GM19099 (cell line): ENCODE data around the gene ARMC9.

Source experiments
- POLR2A ChIP-seq: IDR thresholded peaks from 3 replicates; pipeline ENCODE4 v1.6.1; 2011; ENCODE audit warnings: low read depth; ENCODE audit not compliant: insufficient read length; ENCODE audit errors: extremely low read depth

ARMC9 gene

DNA sequence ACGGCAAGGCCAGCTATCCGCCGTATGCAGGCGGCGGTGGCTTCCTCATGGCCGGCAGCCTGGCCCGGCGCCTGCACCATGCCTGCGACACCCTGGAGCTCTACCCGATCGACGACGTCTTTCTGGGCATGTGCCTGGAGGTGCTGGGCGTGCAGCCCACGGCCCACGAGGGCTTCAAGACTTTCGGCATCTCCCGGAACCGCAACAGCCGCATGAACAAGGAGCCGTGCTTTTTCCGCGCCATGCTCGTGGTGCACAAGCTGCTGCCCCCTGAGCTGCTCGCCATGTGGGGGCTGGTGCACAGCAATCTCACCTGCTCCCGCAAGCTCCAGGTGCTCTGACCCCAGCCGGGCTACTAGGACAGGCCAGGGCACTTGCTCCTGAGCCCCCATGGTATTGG lies 200.2 kb downstream of the ARMC9 start:
- TF ChIP-seq POLR2A = no peak

DNA sequence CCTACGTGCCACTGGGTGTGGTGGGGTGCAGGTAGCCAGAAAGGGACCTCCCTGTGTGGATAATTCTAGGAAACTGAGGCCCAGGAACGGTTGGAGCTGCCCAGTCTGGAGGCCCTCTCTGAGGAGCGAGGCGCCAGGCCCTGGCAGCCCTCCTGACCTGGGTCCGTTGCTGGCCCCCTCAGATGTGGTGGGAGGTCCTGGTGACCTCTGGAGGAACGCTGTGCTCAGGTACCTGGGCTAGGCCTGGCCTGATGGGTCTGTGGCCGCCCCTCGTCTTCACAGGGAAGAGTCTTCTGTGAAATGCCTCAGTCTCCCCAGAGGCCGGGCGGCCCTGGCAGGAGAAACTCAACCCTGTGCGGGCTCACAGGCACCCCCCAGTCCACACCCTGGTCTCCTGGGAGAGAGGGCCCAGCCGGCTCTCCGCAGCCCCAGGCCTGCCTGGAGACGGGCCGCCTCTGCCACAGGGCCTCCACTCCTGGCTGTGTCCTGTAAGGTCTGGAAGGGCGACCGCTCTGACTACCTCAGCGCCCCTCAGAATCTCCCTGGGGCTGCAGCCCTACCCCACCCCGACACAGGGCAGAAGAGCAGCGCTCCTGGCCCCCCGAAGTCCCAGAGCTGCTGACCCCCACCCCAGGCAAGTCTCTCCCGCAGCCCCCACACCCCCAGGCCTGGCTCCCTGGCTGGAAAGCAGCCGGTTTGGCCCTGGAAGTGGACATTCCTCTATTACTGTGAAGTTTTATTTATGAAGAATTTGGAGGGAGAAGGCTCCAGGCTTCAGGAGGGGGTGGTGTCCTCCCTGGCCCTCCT lies 200.8 kb downstream of the ARMC9 start:
- TF ChIP-seq POLR2A = no peak

DNA sequence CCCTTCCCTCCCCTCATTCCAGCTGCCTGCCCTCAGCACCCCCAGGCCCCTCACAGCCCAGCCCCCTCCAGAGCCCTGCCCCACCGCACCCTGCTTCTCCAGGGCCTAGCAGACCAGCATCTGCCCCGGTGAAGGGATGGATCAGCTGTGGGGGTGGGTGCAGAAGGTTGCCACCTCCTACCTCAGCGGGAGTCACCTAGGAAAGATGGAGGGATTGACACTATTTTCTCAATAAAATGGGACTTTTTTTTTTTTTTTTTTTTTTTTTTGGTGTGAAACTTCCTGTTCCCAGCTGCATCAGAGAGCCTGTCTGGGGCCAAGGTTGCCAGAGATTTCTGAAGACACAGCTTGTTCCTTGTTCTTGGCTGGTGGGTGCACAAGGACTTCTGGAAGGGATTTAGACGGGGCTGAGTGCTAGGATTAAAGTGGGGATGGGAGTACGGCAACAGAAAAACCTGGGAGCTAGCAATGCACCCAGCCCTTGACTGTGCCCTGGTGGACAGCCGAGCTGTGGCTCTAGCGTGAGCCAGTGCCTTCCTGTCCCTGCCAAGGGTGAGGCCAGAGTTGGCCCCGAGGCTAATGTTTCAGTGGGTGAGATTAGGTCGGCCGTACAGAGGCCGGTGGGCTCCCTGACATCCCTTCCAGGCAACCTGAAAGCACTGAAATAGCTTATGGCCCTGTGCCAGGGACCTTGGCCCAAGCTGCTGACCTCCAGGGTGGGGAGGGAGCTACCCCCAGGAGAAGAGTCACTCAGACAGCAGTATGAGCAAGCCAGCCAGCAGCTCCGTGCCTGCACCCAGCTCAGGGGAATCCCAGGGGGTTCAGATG lies 201.6 kb downstream of the ARMC9 start:
- no peak for TF ChIP-seq POLR2A

DNA sequence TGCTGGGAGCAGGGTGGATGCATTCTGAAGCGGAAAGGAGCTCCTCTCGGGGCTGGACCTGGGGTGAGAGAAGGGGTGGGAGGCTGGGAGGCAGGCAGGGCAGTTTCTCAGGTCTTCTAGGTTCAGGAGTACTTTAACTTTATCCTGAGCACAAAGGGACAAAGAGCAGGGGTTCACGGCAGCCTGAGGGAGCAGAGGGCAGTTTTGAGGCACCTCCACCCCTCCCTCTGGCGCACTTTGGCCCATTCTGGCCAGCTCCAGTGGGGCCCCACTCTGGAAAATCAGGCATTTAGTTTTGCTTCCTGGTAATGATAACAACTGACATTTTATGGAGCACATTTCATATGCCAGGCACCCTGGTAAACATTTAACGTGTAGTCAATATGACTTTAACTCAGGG lies 211.3 kb downstream of the ARMC9 start:
- TF ChIP-seq POLR2A = no peak

DNA sequence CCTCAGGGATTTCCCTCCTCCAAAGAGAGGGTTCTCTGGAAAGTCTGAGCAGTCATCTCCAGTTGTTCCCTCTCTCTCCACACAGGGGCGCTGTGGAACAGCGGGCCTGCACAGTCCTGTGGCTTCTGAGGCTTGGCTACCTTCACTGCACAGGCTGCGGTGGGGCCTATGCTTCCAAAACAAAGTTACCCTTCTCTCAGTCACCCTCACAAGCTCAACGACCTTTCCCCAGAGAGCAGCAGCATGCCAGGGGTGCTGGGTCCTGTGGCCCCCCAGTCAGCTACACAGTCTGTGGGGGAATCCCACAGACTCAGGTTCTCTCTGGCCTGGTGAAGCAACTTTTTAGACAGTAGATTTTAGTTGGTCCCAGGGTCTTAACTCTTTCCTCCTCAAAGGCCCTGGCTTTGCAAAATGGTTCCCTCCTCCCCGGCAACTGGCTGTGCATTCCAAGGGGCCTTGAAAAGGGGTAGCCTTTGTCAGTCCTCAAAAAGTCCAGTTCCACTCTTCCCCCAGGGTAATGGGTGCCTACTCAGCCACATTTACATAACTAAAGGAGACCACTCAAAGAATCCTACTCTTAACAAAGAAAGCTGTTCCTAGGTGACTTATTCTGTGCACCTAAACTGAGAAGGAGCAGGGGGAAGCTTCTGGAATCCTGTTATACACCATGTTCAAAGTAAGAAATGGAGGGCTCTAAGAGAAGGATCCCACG lies 212.0 kb downstream of the ARMC9 start:
- no peak for TF ChIP-seq POLR2A

DNA sequence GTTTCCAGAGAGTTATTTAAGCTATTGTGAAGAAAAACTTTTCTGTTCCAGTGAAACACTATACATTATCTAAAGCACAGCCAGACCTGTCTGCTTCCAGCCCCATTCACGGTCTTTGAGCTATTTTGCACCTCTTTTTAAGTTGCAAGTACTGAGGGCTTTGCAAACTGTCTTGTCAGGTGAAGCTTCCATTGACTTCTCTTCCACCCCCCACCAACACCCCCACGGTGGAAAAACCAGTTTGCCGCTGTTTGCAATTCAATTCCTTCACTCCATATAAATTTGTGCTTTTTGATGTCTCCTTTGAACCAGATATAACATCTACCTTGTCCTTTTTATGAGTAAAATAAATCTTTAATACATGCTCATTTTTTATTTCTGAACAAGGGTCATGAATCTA lies 212.8 kb downstream of the ARMC9 start:
- no peak for TF ChIP-seq POLR2A

DNA sequence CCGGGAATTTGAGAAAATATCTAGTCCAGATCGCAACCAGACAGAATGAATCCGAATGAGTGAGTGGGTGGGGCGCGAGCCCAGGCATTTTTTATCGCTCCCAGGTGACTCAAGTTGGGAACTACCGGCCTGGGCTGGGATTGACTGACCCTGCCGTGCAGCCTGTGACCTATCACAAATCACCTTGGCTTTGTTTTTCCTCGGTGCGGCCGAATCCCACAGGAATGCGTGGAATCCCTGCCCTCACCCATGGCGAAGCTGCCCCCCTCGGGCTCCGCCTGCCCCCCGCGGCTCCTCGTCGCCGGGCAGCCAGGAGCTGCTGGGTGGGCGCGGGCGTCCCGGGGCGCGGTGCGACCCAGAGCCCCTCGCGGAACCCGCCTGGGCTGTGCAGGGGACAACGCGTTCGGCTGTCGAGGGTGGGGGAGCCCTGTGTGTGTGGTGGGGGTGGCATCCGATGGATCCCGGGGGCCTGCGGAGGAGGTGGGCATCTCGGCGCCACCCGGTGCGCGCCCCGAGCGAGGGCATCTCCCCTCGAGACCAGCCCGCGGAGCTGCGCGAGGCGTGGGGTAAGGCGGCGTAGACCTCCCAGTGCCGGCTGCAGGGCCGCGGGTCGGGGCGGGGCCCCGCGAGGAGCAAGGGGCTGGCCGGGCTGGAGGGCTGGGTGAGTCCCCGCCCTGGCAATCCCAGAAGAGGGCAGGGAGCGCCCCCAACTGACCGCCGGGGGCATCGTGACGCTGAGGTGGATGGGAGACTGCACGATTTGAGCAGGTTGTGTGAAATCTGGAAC lies 213.6 kb downstream of the ARMC9 start:
- TF ChIP-seq POLR2A = peak; percentile 49

DNA sequence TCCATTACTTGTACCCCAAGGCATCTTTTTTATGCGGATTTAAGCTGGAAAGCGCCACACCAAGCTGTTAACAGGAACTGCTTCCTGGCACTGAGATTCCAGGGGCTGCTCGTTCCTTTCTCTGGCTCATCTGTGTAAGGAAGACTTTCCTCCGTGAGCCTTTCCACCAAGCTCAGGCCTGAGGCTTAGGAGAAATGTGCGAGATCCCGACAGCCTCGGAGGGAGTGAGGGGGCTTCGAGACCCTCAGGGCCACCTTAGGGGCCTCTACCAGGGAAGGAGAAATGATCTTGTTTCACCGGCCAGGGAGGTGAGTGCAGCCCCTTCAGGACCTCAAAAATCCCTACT lies 214.2 kb downstream of the ARMC9 start:
- no peak for TF ChIP-seq POLR2A

DNA sequence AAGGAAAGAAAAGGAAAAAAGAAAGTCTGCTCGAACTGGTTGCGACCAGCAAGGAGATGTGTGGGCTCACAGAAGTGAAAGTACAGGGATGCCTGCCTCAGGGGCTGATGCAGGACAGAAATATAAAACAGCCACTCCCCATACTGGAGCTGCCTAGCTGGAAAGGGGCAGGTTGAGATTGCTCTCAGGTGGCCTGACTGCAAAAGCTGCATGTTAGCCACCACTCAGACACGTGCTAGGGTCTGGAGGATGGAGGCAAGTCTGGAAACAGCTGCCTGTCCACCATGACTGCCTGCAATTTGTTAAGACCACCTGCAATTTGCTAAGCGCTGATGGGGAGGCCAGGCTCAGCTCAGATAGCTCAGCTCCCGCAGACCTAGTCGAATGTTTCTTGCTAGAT lies 215.0 kb downstream of the ARMC9 start:
- TF ChIP-seq POLR2A = no peak

DNA sequence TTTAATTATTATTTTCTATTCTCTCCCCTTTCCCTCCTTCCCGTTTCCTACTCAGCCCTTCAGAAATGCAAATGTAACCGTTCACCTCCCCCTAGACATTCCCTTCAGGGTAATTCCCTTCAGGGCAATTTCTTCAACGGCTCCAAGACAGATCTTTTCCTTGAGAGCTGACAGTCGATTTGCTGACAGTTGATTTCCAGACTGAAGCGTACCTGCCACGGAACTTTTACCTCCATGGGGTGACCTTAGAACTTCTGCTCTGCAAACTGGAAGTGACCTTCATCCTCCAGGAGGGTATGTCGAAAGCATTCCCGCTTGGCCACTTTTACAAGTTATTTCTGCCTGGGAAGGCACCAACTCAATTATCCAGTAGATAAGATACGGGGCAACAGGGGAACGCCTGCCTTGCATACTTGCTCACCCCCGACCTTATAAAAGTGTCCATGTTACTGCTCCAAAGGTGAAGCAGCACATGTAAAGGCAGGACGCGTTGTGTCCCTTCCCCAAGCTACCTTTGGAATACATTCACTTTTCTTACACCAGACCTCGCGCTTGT lies 215.6 kb downstream of the ARMC9 start:
- no peak for TF ChIP-seq POLR2A

DNA sequence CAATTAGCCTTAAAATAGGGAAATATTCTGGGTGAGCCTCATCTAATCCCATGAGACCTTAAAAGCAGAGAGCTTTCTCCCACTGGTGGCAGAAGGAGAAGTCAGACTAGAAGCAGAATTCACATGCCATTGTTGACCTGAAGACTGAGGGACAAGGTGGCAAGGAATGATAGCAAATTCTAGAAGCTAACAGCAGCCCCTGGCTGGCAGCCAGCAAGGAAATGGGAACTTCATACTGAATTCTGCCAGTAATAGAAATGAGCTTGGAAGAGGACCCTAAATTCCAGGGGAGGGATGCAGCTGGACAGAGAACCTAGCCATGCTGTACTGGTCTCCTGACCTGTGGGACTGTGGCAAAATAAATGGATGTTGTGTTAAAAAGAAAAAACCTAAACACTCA lies 216.6 kb downstream of the ARMC9 start:
- no peak for TF ChIP-seq POLR2A

DNA sequence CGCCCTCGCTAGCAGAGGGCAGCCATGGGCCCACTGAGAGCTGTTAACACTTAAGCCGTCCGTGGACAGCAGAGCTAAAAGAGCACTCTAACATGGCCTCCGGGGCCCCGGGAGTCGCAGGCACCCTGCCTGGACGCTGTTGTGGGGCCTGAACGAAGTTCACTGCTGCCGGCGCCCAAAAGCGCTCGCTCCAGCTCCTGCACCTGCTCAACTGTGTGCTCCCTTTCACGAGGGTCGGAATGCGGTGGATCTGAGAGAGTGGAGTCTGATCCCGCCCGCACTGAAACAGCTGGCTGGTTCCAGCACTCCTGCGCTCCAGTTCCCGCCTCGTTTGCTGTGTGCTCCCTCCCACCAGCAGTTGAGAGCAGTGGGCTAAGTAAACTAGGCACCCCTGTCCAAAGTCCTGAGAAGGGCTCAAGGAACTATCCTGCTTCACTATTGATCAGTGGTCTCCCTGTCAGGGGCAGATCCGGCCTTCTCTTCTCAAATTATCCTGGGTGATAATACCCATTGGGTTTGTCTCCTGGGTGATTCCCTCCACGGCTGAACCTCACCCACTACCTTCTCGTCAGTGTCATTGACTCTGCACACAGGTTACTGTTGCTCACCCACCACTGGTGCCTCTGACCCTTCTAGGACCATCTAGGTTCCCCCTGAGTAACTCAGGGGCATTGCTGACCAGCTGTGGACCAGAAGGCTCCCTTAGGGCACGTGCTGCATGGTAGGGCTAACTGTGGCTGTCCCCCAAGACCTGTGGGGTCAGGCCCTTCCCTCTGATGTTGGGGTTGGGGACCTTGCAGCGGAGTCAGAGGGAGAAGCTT lies 220.6 kb downstream of the ARMC9 start:
- no peak for TF ChIP-seq POLR2A

DNA sequence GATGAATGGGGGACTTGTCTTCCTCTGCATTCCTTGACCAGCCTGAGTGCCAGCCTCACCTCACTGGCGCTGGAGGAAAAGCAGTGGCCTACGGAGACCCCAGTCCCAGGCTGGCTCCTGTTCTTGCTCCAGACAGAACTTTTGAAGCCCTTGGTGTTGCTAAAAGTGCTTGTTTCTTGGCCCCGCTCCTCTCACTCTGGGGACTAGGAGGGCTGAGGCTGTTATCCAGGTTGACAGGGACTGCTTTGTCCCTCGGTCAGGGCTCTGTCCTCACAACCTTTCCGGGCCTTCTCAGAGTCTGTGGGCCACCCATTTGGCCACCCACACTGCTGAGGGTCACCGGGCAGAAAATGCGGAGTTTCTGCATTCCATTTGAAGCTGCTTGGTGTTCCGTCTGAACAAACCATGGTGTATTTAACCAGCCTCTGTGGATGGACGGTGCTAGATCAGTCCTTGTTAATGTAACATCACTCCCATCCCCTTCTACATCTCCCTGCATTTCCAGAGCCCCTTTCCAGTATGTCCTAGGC lies 222.7 kb downstream of the ARMC9 start:
- TF ChIP-seq POLR2A = no peak
